IMR-90 (cell line): ENCODE data around the gene AOC2.

Experiments
- BHLHE40 ChIP-seq: fragments of 150-350 bp; IDR thresholded peaks from 2 replicates; pipeline ENCODE4 v1.6.1; 2016; ENCODE audit warnings: mild to moderate bottlenecking, low read depth, low read length
- CEBPB ChIP-seq: IDR thresholded peaks from 2 replicates; pipeline ENCODE4 v1.6.1; 2012; ENCODE audit warnings: low read depth, low read length, improper control_type of control experiment
- FOS ChIP-seq: fragments of 150-350 bp; IDR thresholded peaks from 2 replicates; pipeline ENCODE4 v1.6.1; 2016; ENCODE audit warnings: low read depth, low read length
- POLR2A ChIP-seq: IDR thresholded peaks from 2 replicates; pipeline ENCODE4 v1.6.1; 2012; ENCODE audit warnings: mild to moderate bottlenecking, low read depth, low read length
- RAD21 ChIP-seq: IDR thresholded peaks from 2 replicates; pipeline ENCODE4 v1.6.1; 2012; ENCODE audit warnings: low read length, improper control_type of control experiment
- RCOR1 ChIP-seq: IDR thresholded peaks from 2 replicates; pipeline ENCODE4 v1.6.1; 2012; ENCODE audit warnings: mild to moderate bottlenecking, low read length, improper control_type of control experiment; ENCODE audit not compliant: insufficient replicate concordance
- RFX5 ChIP-seq: IDR thresholded peaks from 2 replicates; pipeline ENCODE4 v1.8.0; 2012; ENCODE audit warnings: low read depth, mild to moderate bottlenecking, low read length, moderate library complexity
- SMC3 ChIP-seq: fragments of 150-350 bp; IDR thresholded peaks from 2 replicates; pipeline ENCODE4 v1.6.1; 2016; ENCODE audit warnings: low read depth, mild to moderate bottlenecking, antibody characterized with exemption, low read length, moderate library complexity
- TF ChIP-seq, protein P1 (sequence below): conservative IDR thresholded peaks from 2 replicates; pipeline ENCODE4 v1.5.1; 2012; ENCODE audit warnings: mild to moderate bottlenecking, low read depth, low read length, improper control_type of control experiment
- TF ChIP-seq, protein P2 (sequence below): fragments of 150-350 bp; IDR thresholded peaks from 2 replicates; pipeline ENCODE4 v1.6.1; 2016; ENCODE audit warnings: low read depth, mild to moderate bottlenecking, low read length, moderate library complexity, borderline replicate concordance
- TF ChIP-seq, protein P3 (sequence below): fragments of 150-350 bp; IDR thresholded peaks from 2 replicates; pipeline ENCODE4 v1.6.1; 2017; ENCODE audit warnings: mild to moderate bottlenecking, antibody characterized with exemption, low read length, low read depth

DNA sequence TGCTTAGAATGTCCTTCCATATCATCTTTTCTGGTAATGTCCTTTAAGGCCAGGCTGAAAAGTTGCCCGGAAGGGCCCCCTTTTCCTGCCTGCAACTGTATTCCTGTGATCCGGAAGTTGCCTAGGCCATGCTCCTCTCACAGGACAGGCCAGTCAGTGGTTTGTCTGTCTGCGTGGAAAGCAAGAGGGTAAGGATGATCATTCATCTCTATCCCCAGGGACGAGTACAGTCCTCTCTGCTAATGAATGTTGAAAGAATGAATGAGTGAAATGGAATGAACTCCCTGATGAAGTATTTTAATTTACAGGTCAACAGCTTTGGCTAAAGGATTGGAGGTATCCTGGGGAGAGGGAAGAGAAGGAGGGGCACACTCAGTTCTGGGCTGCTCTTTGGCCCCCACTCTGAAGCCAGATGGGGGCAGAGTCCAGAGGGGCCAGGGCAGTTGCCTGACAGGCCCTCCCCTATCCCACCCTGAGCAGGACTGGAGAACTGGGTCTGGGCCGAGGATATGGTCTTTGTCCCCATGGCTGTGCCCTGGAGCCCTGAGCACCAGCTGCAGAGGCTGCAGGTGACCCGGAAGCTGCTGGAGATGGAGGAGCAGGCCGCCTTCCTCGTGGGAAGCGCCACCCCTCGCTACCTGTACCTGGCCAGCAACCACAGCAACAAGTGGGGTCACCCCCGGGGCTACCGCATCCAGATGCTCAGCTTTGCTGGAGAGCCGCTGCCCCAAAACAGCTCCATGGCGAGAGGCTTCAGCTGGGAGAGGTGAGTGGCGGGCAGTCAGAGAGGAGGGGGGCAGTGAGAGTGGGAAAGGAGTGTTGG is 9.8 kb downstream of the AOC2 start:
- TF ChIP-seq, protein P1, sequence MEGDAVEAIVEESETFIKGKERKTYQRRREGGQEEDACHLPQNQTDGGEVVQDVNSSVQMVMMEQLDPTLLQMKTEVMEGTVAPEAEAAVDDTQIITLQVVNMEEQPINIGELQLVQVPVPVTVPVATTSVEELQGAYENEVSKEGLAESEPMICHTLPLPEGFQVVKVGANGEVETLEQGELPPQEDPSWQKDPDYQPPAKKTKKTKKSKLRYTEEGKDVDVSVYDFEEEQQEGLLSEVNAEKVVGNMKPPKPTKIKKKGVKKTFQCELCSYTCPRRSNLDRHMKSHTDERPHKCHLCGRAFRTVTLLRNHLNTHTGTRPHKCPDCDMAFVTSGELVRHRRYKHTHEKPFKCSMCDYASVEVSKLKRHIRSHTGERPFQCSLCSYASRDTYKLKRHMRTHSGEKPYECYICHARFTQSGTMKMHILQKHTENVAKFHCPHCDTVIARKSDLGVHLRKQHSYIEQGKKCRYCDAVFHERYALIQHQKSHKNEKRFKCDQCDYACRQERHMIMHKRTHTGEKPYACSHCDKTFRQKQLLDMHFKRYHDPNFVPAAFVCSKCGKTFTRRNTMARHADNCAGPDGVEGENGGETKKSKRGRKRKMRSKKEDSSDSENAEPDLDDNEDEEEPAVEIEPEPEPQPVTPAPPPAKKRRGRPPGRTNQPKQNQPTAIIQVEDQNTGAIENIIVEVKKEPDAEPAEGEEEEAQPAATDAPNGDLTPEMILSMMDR, result no peak
- TF ChIP-seq SMC3, result no peak
- TF ChIP-seq RFX5, result no peak
- TF ChIP-seq, protein P2, sequence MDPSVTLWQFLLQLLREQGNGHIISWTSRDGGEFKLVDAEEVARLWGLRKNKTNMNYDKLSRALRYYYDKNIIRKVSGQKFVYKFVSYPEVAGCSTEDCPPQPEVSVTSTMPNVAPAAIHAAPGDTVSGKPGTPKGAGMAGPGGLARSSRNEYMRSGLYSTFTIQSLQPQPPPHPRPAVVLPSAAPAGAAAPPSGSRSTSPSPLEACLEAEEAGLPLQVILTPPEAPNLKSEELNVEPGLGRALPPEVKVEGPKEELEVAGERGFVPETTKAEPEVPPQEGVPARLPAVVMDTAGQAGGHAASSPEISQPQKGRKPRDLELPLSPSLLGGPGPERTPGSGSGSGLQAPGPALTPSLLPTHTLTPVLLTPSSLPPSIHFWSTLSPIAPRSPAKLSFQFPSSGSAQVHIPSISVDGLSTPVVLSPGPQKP, result no peak
- no peak for TF ChIP-seq RCOR1
- TF ChIP-seq FOS, result no peak
- no peak for TF ChIP-seq CEBPB
- TF ChIP-seq RAD21, result no peak
- TF ChIP-seq POLR2A, result no peak
- TF ChIP-seq, protein P3, sequence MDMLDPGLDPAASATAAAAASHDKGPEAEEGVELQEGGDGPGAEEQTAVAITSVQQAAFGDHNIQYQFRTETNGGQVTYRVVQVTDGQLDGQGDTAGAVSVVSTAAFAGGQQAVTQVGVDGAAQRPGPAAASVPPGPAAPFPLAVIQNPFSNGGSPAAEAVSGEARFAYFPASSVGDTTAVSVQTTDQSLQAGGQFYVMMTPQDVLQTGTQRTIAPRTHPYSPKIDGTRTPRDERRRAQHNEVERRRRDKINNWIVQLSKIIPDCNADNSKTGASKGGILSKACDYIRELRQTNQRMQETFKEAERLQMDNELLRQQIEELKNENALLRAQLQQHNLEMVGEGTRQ, result no peak
- TF ChIP-seq BHLHE40, result no peak
